ENCODE data around the gene COQ5. TPM values are rescaled to one million over a fixed set of nuclear protein-coding genes. Genes with fewer than 3 reads are reported as not detected.
"Not testable (repeated sequence)": the region's sequence is repeated elsewhere in the genome, so short reads cannot be mapped to it uniquely, and the experiment has no call there.

COQ5 gene
- total and polyA plus RNA-seq, 4 donors, result 25.0 to 33.6 (median 30.6) TPM

DNA sequence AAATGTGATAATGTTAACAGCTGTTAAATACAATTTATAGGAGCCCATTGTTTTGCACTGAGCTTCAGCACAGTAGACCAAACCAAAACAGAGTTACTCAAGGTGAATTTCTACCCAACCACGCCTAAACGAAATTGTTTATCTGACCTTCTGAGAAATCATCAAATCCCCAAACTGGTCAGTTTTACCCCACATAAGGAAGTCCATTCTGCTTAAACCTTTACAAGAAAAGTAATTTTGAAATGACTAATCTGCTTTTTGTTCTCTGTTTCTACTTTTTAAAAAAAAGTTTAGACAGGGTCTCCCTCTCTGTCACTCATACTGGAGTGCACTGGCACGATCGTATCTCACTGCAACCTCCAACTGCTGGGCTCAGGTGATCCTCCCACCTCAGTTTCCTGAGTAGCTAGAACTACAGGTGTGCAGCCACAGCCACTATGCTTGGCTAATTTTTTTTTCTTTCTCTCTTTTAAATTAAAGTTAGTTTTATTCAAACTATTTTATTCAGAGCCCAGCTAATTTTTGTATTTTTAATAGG, 3.8 kb upstream of the COQ5 start:
- no peak for TF ChIP-seq NR2F2 (IDR thresholded peaks at IDR 0.05)
- no peak for TF ChIP-seq TAF1 (conservative IDR thresholded peaks at IDR 0.05)
- Histone ChIP-seq H3K9me3 (ENCODE audit: control insufficient read depth in 4 of 4, low read length in 3 of 4) (no peaks in the 10 kb centered on the region), H3K36me3 (ENCODE audit: control insufficient read depth in 4 of 4, insufficient read depth in 3 of 4, low read depth in 1 of 4, low read length in 3 of 4) (no peaks in the 10 kb centered on the region), H3K27me3 (ENCODE audit: control insufficient read depth in 4 of 4, insufficient read depth in 4 of 4, low read length in 3 of 4) (no peaks in the 10 kb centered on the region), H3K4me1 (ENCODE audit: control insufficient read depth in 4 of 4, insufficient read depth in 4 of 4, low read length in 3 of 4) (peaks cover 5 to 34% (median 25%) of the 10 kb centered on the region in 4 donors), H3K27ac (ENCODE audit: low read depth in 1 of 2, low read length in 2 of 2) (no peak overlapping the region), H3K4me3 (ENCODE audit: low read depth in 1 of 3, low read length in 3 of 3) (no peak overlapping the region), H3K9ac (ENCODE audit: low read depth in 1 of 2, low read length in 2 of 2) (no peak overlapping the region)
- no peak for DNase-seq (ENCODE audit: low spot score)
- 76% methylated on average over 4 of the region's 4 CpGs for WGBS

DNA sequence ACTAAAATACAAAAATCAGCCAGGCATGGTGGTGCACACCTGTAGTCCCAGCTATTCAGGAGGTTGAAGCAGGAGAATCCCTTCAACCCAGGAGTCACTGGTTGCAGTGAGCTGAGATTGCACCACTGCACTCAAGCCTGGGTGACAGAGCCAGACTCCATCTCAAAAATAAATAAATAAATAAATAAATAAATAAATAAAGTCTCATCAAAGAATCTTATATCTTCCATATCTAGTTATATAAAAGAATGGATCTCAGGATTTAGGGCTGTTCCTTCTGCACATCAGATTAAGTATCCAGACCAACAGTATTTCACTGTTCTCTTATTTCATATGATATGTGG, 1.4 kb upstream of the COQ5 start:
- not testable (repeated sequence) for H3K27me3 ChIP-seq (ENCODE audit: control insufficient read depth in 4 of 4, insufficient read depth in 4 of 4, low read length in 3 of 4); H3K9me3 ChIP-seq (ENCODE audit: control insufficient read depth in 4 of 4, low read length in 3 of 4); DNase-seq (ENCODE audit: low spot score); H3K36me3 ChIP-seq (ENCODE audit: control insufficient read depth in 4 of 4, insufficient read depth in 3 of 4, low read depth in 1 of 4, low read length in 3 of 4)
- Histone ChIP-seq H3K27ac (ENCODE audit: low read depth in 1 of 2, low read length in 2 of 2) (peak overlapping the region in 1 of 2 donors; percentile 26), H3K4me3 (ENCODE audit: low read depth in 1 of 3, low read length in 3 of 3) (peak overlapping the region in 1 of 3 donors; percentile 77), H3K9ac (ENCODE audit: low read depth in 1 of 2, low read length in 2 of 2) (peak overlapping the region in 1 of 2 donors; percentile 70), H3K4me1 (ENCODE audit: control insufficient read depth in 4 of 4, insufficient read depth in 4 of 4, low read length in 3 of 4) (peaks cover 2 to 12% (median 6%) of the 10 kb centered on the region in 4 donors)

DNA sequence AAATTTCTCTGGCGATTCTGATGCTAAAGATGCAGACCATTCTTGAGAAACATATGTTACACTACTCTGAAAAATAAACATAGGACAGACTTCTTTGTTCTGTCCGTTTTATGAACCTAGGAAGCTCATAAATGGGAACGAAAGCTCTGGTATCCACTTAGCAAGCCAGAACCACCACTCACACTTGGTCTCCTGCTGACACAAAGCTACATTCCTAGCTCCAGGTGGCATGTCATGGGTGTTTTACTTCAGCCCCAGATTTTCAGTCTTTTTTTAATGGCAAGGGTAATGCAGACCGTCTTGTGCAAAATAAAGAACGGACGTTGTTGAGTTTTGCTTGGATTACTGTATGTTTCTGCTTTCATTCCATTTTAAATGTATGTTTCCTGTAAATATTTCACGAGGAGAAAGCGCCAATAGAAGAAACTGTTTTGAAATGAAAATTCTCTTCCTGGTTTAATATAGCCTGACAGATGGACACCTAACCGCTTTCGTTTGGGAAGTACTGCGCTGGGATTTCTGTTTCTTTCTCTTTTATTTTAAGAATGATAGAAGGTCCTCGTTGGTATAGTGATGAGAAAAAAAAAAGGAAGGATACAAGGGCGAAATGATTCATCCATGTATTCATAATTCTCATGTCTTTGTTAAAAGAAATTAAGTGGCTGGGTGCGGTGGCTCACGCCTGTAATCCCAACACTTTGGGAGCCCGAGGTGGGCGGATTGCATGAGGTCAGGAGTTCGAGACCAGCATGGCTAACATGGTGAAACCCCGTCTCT, 871 bp upstream of the COQ5 start:
- WGBS, result 41% methylated on average over 19 of the region's 19 CpGs
- no peak for DNase-seq (ENCODE audit: low spot score)
- peak overlapping the region; percentile 70 to 84 for H3K9ac ChIP-seq (ENCODE audit: low read depth in 1 of 2, low read length in 2 of 2)

GRCh38 chr12:120522568-120522967, 6.4 kb downstream of the COQ5 start:
- no peak for DNase-seq (ENCODE audit: low spot score)
- TF ChIP-seq, protein P1, sequence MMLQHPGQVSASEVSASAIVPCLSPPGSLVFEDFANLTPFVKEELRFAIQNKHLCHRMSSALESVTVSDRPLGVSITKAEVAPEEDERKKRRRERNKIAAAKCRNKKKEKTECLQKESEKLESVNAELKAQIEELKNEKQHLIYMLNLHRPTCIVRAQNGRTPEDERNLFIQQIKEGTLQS (IDR thresholded peaks at IDR 0.05), result no peak
- peak in 1 of 2 donors; percentile 6 for TF ChIP-seq HNF4A (conservative IDR thresholded peaks at IDR 0.05)
- Histone ChIP-seq H3K9me3 (ENCODE audit: control insufficient read depth in 4 of 4, low read length in 3 of 4) (no peaks in the 10 kb centered on the region), H3K9ac (ENCODE audit: low read depth in 1 of 2, low read length in 2 of 2) (no peak overlapping the region), H3K36me3 (ENCODE audit: control insufficient read depth in 4 of 4, insufficient read depth in 3 of 4, low read depth in 1 of 4, low read length in 3 of 4) (peaks cover 0 to 5% (median 2%) of the 10 kb centered on the region in 4 donors), H3K27me3 (ENCODE audit: control insufficient read depth in 4 of 4, insufficient read depth in 4 of 4, low read length in 3 of 4) (no peaks in the 10 kb centered on the region), H3K4me3 (ENCODE audit: low read depth in 1 of 3, low read length in 3 of 3) (no peak overlapping the region), H3K27ac (ENCODE audit: low read depth in 1 of 2, low read length in 2 of 2) (no peak overlapping the region), H3K4me1 (ENCODE audit: control insufficient read depth in 4 of 4, insufficient read depth in 4 of 4, low read length in 3 of 4) (peaks cover 0 to 6% (median 4%) of the 10 kb centered on the region in 4 donors)
- WGBS, result 72% methylated on average over 9 of the region's 9 CpGs

More for the DNA sequence above, 871 bp upstream of the COQ5 start:
- H3K4me1 ChIP-seq (ENCODE audit: control insufficient read depth in 4 of 4, insufficient read depth in 4 of 4, low read length in 3 of 4), result peaks cover 2 to 12% (median 5%) of the 10 kb centered on the region in 4 donors
- H3K9me3 ChIP-seq (ENCODE audit: control insufficient read depth in 4 of 4, low read length in 3 of 4), result no peaks in the 10 kb centered on the region
- H3K36me3 ChIP-seq (ENCODE audit: control insufficient read depth in 4 of 4, insufficient read depth in 3 of 4, low read depth in 1 of 4, low read length in 3 of 4), result no peaks in the 10 kb centered on the region
- peak overlapping the region; percentile 96 to 99 for H3K27ac ChIP-seq (ENCODE audit: low read depth in 1 of 2, low read length in 2 of 2)
- peak overlapping the region; percentile 73 to 84 (median 77) for H3K4me3 ChIP-seq (ENCODE audit: low read depth in 1 of 3, low read length in 3 of 3)
- H3K27me3 ChIP-seq (ENCODE audit: control insufficient read depth in 4 of 4, insufficient read depth in 4 of 4, low read length in 3 of 4), result no peaks in the 10 kb centered on the region
- TF ChIP-seq ZBTB33 (IDR thresholded peaks at IDR 0.05), result no peak
- no peak for TF ChIP-seq SP1 (IDR thresholded peaks at IDR 0.05)
- peak in 1 of 2 donors; percentile 10 for TF ChIP-seq RAD21 (IDR thresholded peaks at IDR 0.05)
- peak; percentile 42 for TF ChIP-seq TAF1 (conservative IDR thresholded peaks at IDR 0.05)

- not testable (repeated sequence) for H3K27ac ChIP-seq (ENCODE audit: low read depth in 1 of 2, low read length in 2 of 2); H3K4me3 ChIP-seq (ENCODE audit: low read depth in 1 of 3, low read length in 3 of 3); H3K4me1 ChIP-seq (ENCODE audit: control insufficient read depth in 4 of 4, insufficient read depth in 4 of 4, low read length in 3 of 4); DNase-seq (ENCODE audit: low spot score); H3K27me3 ChIP-seq (ENCODE audit: control insufficient read depth in 4 of 4, insufficient read depth in 4 of 4, low read length in 3 of 4); H3K9ac ChIP-seq (ENCODE audit: low read depth in 1 of 2, low read length in 2 of 2); H3K9me3 ChIP-seq (ENCODE audit: control insufficient read depth in 4 of 4, low read length in 3 of 4)
- peaks cover 8 to 22% (median 17%) of the 10 kb centered on the region in 4 donors for H3K36me3 ChIP-seq (ENCODE audit: control insufficient read depth in 4 of 4, insufficient read depth in 3 of 4, low read depth in 1 of 4, low read length in 3 of 4)
- WGBS, result 97% methylated on average over 8 of the region's 8 CpGs
Observed at GRCh38 chr12:120519324-120519723, 9.6 kb downstream of the COQ5 start.
